Fibroblast of skin of back (primary cell): Measurements from ENCODE around the gene TEX54.
"Not testable (repeated sequence)": the region's sequence is repeated elsewhere in the genome, so short reads cannot be mapped to it uniquely, and the experiment has no call there.

Source experiments
- DNase-seq: peaks from one replicate; pipeline ENCODE4 v3.0.0-alpha.2; 2013

TEX54 gene

GRCh38 chr11:62855571-62856332 is 23.1 kb upstream of the TEX54 start:
- DNase-seq = peak; percentile 97

- no peak for DNase-seq
These were observed 22.4 kb upstream of the TEX54 start for GRCh38 chr11:62854825-62855570.

GRCh38 chr11:62854013-62854824 is 21.6 kb upstream of the TEX54 start:
- DNase-seq = no peak

- no peak for DNase-seq
These were observed 20.8 kb upstream of the TEX54 start for GRCh38 chr11:62853279-62853965.

GRCh38 chr11:62852523-62853188 is 20.0 kb upstream of the TEX54 start:
- DNase-seq = no peak

- no peak for DNase-seq
These were observed 19.3 kb upstream of the TEX54 start for GRCh38 chr11:62851807-62852522.

GRCh38 chr11:62850911-62851806 is 18.5 kb upstream of the TEX54 start:
- DNase-seq = no peak

GRCh38 chr11:62847767-62848314 is 15.2 kb upstream of the TEX54 start:
- DNase-seq = no peak

GRCh38 chr11:62846177-62846576 is 13.5 kb upstream of the TEX54 start:
- DNase-seq = no peak

GRCh38 chr11:62844154-62844553 is 11.5 kb upstream of the TEX54 start:
- DNase-seq = no peak

- no peak for DNase-seq
These were observed 10.8 kb upstream of the TEX54 start for GRCh38 chr11:62843466-62843865.

- not testable (repeated sequence) for DNase-seq
These were observed 10.2 kb upstream of the TEX54 start for GRCh38 chr11:62842891-62843290.

GRCh38 chr11:62842171-62842741 is 9.6 kb upstream of the TEX54 start:
- DNase-seq = no peak

GRCh38 chr11:62841361-62842170 is 8.9 kb upstream of the TEX54 start:
- DNase-seq = peak; percentile 100

GRCh38 chr11:62840721-62841360 is 8.2 kb upstream of the TEX54 start:
- DNase-seq = peak; percentile 79

- peak; percentile 91 for DNase-seq
These were observed 6.7 kb upstream of the TEX54 start, which contains the start of gene WDR74 for GRCh38 chr11:62839050-62839945. Gene WDR74 (minus strand): TSS chr11:62839590. CDS start chr11:62839570, 20 bp downstream.

GRCh38 chr11:62835336-62835735 is 2.7 kb upstream of the TEX54 start:
- DNase-seq = no peak
